NT2/D1 (cell line): ENCODE measurements around the gene TSPAN5.

Source experiments
- SUZ12 ChIP-seq: IDR thresholded peaks from 2 replicates; pipeline ENCODE4 v1.6.1; 2011; ENCODE audit not compliant: insufficient read length, insufficient read depth; ENCODE audit errors: extremely low read depth
- YY1 ChIP-seq: IDR thresholded peaks from 2 replicates; pipeline ENCODE4 v1.6.1; 2011; ENCODE audit not compliant: insufficient read length, insufficient read depth
- ZNF274 ChIP-seq: IDR thresholded peaks from 2 replicates; pipeline ENCODE4 v1.6.1; 2011; ENCODE audit warnings: mild to moderate bottlenecking, low read depth, low read length

DNA sequence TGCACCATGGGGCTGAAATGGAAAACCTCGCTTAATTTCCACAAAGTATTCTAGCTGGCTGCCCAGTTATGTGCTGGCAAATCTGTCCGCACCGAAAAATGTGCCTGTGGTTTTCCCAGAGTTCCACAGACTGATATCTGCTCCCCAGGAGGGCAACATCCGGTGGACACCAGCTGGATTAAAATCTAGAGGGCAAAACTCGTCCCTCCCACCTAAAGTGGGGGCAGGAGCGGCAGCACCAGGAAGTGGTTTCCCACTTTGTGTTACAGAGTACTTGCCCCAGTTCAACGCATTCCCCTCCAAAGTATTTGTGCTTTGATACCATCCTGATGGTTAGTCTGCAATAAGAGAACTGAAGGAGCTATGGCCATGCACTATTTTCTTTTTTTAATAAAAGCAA is 187.6 kb downstream of the TSPAN5 start:
- no peak for TF ChIP-seq ZNF274
- TF ChIP-seq YY1, result no peak
- no peak for TF ChIP-seq SUZ12
